ENCODE measurements around the gene NPSR1. TPM values are rescaled to one million over a fixed set of nuclear protein-coding genes. Genes with fewer than 3 reads are reported as not detected.

Gene NPSR1
- total RNA-seq, 1 experiment from 2014 or later, result not detected

DNA sequence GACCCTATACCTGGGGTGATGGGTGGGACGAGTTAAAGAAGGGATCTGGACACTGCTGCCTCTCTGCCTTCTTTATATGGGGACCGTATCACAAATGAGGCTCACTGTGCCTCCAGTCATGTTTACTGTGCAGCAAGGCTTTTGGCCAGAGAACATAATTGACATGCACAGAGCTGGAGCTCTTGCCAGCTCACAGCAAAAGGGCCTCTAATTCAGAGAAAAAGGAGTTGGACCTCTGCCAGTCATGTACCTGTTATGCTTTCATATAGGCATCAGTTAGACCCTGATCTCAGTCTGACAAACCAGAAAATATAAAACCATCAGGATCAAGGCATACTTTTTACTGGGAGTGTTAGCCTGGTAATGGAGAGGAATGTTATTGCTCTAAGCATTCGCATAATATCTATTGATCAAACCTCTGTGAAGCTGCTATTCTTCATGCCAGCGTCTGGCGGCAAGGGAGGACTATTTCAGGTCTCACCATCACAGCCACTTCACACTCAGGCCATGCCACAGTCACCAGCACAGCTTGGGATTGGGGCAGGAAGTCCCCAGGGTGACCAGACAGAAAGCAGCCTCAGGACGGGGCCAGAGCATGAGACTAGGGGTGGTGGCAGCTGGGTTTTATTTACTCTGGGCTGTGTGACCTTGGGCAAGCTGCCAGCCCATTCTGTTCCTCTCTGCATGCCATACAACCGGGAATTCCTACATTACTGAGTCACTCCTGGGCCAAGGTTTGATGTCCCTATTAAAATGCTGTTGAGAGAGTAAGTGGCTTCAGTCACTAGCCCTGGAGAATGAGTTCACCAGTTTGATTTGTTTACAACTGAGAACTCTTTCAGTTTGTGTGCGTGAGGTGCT, 90.1 kb downstream of the NPSR1 start:
- Mint-ChIP-seq H3K4me3 (ENCODE audit: low read depth, unreplicated experiment) (peak overlapping the region; percentile 31), H3K36me3 (ENCODE audit: insufficient read depth, unreplicated experiment) (no peaks in the 10 kb centered on the region), H3K27me3 (ENCODE audit: unreplicated experiment) (no peaks in the 10 kb centered on the region), H3K27ac (ENCODE audit: unreplicated experiment) (peak overlapping the region; percentile 70), H3K9me3 (ENCODE audit: low read depth, unreplicated experiment) (peaks cover 6% of the 10 kb centered on the region), H3K4me1 (ENCODE audit: low read depth, unreplicated experiment) (peaks cover 66% of the 10 kb centered on the region)
- peak; percentile 97 for DNase-seq
- CTCF ChIA-PET, result interaction anchor here (0.6 to 2.1 kb wide), 8 partner anchors 10 to 427 kb away, joined by 3 to 10 read pairs (median 4); no protein-coding TSS in a partner anchor
- TF ChIP-seq, protein P1, sequence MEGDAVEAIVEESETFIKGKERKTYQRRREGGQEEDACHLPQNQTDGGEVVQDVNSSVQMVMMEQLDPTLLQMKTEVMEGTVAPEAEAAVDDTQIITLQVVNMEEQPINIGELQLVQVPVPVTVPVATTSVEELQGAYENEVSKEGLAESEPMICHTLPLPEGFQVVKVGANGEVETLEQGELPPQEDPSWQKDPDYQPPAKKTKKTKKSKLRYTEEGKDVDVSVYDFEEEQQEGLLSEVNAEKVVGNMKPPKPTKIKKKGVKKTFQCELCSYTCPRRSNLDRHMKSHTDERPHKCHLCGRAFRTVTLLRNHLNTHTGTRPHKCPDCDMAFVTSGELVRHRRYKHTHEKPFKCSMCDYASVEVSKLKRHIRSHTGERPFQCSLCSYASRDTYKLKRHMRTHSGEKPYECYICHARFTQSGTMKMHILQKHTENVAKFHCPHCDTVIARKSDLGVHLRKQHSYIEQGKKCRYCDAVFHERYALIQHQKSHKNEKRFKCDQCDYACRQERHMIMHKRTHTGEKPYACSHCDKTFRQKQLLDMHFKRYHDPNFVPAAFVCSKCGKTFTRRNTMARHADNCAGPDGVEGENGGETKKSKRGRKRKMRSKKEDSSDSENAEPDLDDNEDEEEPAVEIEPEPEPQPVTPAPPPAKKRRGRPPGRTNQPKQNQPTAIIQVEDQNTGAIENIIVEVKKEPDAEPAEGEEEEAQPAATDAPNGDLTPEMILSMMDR (IDR thresholded peaks at IDR 0.05; ENCODE audit: unreplicated experiment), result no peak
- intact Hi-C loops (cut with micrococcal nuclease; ENCODE audit: unreplicated experiment), result loop anchor here (1.0 to 2.0 kb wide), 2 partner anchors 73 to 93 kb away; no protein-coding TSS in a partner anchor
- no TSS peak for BruUV-seq (replicated peaks)

DNA sequence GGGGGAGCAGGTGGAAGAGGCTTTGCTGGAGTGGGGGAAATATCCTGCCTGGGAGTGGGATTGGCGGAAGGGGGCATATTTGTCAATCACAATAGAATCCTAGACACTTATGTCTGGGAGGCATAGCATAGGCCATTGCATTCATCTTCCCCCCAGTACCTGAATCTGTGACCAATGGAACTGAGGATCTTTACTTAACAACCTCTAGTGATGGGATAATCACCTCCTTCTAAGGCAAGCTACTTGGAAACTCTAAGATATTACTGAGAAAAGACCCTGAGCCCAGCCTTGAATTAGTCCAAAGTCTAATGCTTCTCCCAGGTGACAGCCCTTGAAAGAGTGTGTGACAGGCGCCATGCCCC, 90.7 kb downstream of the NPSR1 start:
- Mint-ChIP-seq H3K4me1 (ENCODE audit: low read depth, unreplicated experiment) (peaks cover 72% of the 10 kb centered on the region), H3K27ac (ENCODE audit: unreplicated experiment) (peak overlapping the region; percentile 70), H3K27me3 (ENCODE audit: unreplicated experiment) (no peaks in the 10 kb centered on the region), H3K9me3 (ENCODE audit: low read depth, unreplicated experiment) (peaks cover 2% of the 10 kb centered on the region), H3K4me3 (ENCODE audit: low read depth, unreplicated experiment) (peak overlapping the region; percentile 31), H3K36me3 (ENCODE audit: insufficient read depth, unreplicated experiment) (no peaks in the 10 kb centered on the region)
- TF ChIP-seq, protein P1 (IDR thresholded peaks at IDR 0.05; ENCODE audit: unreplicated experiment), result no peak
- DNase-seq, result no peak
- CTCF ChIA-PET, result interaction anchor here (0.8 to 2.1 kb wide), 6 partner anchors 9 to 428 kb away, joined by 3 to 10 read pairs (median 4); no protein-coding TSS in a partner anchor
- BruUV-seq (replicated peaks), result no TSS peak
- intact Hi-C loops (cut with micrococcal nuclease; ENCODE audit: unreplicated experiment), result loop anchor here (1.0 to 2.0 kb wide), 2 partner anchors 74 to 93 kb away; no protein-coding TSS in a partner anchor

DNA sequence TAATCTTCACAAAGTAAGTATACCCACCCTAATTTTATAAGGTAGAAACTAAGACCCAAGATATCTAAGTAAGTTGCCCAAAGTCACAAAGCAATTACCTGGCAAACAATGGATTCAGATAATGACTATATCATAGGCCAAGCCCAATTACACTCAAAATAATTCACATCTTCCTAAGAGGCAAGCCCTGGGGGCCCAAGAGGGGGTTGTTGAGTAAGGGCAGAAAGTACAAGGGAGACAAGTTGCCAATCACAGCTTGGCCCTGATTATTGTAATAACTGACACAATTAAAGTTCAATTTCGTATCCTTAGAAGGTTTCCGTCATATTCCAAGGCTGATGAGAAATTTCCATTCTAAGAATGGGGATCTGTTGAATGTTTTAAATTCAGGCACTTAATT, 91.4 kb downstream of the NPSR1 start:
- CTCF ChIA-PET, result interaction anchor here (1.0 kb wide), 1 partner anchor 243 kb away, joined by 5 read pairs; no protein-coding TSS in a partner anchor
- Mint-ChIP-seq H3K4me3 (ENCODE audit: low read depth, unreplicated experiment) (peak overlapping the region; percentile 31), H3K36me3 (ENCODE audit: insufficient read depth, unreplicated experiment) (no peaks in the 10 kb centered on the region), H3K9me3 (ENCODE audit: low read depth, unreplicated experiment) (peaks cover 2% of the 10 kb centered on the region), H3K4me1 (ENCODE audit: low read depth, unreplicated experiment) (peaks cover 73% of the 10 kb centered on the region), H3K27ac (ENCODE audit: unreplicated experiment) (peak overlapping the region; percentile 70), H3K27me3 (ENCODE audit: unreplicated experiment) (no peaks in the 10 kb centered on the region)
- TF ChIP-seq, protein P1 (IDR thresholded peaks at IDR 0.05; ENCODE audit: unreplicated experiment), result no peak
- no TSS peak for BruUV-seq (replicated peaks)
- no peak for DNase-seq
- intact Hi-C loops (cut with micrococcal nuclease; ENCODE audit: unreplicated experiment), result loop anchor here (2.0 kb wide), 1 partner anchor 75 kb away; no protein-coding TSS in a partner anchor

DNA sequence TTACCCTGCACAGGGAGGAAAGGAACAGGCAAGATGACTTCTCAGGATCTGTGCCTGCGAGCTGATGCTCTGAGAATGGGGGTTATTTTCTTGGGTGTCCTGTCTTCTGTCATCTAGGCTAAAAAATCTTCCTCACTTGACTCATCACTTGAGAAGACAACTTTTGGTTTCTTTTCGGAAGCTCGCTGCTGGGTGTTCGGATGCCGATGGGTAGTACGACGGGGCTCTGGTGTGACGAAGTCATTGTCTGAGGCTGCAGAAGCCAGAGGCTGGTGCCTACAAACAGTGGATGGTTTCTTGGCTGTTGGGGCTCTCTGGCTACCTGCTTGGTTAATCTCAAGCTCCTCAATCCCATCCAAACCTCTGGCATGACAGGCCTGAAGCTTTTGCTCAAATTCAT, 92.2 kb downstream of the NPSR1 start:
- Mint-ChIP-seq H3K4me3 (ENCODE audit: low read depth, unreplicated experiment) (no peak overlapping the region), H3K27me3 (ENCODE audit: unreplicated experiment) (no peaks in the 10 kb centered on the region), H3K27ac (ENCODE audit: unreplicated experiment) (no peak overlapping the region), H3K4me1 (ENCODE audit: low read depth, unreplicated experiment) (peaks cover 73% of the 10 kb centered on the region), H3K9me3 (ENCODE audit: low read depth, unreplicated experiment) (peaks cover 2% of the 10 kb centered on the region), H3K36me3 (ENCODE audit: insufficient read depth, unreplicated experiment) (no peaks in the 10 kb centered on the region)
- TF ChIP-seq, protein P1 (IDR thresholded peaks at IDR 0.05; ENCODE audit: unreplicated experiment), result no peak
- CTCF ChIA-PET, result no interaction called here
- intact Hi-C loops (cut with micrococcal nuclease; ENCODE audit: unreplicated experiment), result no loop called here
- DNase-seq, result no peak
- BruUV-seq (replicated peaks), result no TSS peak

Measured in Calu3 (cell line).